Muscle of leg (tissue), 11 donors: Measurements from ENCODE around the gene TEDC2. TPM values are rescaled to one million over a fixed set of nuclear protein-coding genes. Genes with fewer than 3 reads are reported as not detected.

Experiments used
- DNase-seq: peaks from one replicate; pipeline ENCODE4 v3.0.0; 2013
- H3K27ac ChIP-seq: one replicate; pipeline ENCODE4 v1.5.1; 2013; ENCODE audit warnings: mild to moderate bottlenecking, low read length, control low read depth
- H3K27me3 ChIP-seq: one replicate; pipeline ENCODE4 v1.6.1; 2013; ENCODE audit warnings: low read length; ENCODE audit not compliant: control insufficient read depth, insufficient read depth
- H3K36me3 ChIP-seq: one replicate; pipeline ENCODE4 v1.6.1; 2013; ENCODE audit warnings: low read length; ENCODE audit not compliant: control insufficient read depth, insufficient read depth
- H3K4me1 ChIP-seq: one replicate; pipeline ENCODE4 v1.6.1; 2013; ENCODE audit warnings: low read length; ENCODE audit not compliant: control insufficient read depth, insufficient read depth
- H3K4me3 ChIP-seq: one replicate; pipeline ENCODE4 v1.5.1; 2013; ENCODE audit warnings: low read length, control low read depth
- H3K9me3 ChIP-seq: replicated peaks from 2 replicates; pipeline ENCODE4 v1.6.1; 2013; ENCODE audit warnings: low read depth, low read length; ENCODE audit not compliant: control insufficient read depth
- WGBS: methylation state at CpG from one replicate; pipeline ENCODE4 v1.1.5; 2013; ENCODE audit warnings: missing lambda C conversion rate; ENCODE audit not compliant: insufficient coverage; 5-methylcytosine and 5-hydroxymethylcytosine counted together
- polyA plus RNA-seq, 8 donors: library from polyadenylated mRNA; unstranded; fragments of 120-200 nt; gene quantifications; one replicate each; pipeline versions ENCODE4 v1.2.1 to v1.2.3, GENCODE V29; 2013; ENCODE audit warnings: inconsistent platforms in 1 of 8, low replicate concordance in 1 of 8; ENCODE audit not compliant: insufficient read length in 8 of 8, insufficient read depth in 1 of 8
- total RNA-seq: library from RNA; stranded (reverse); fragments of 120-200 nt; gene quantifications from one replicate; pipeline ENCODE4 v1.2.4, GENCODE V29; 2013

Gene TEDC2
- total and polyA plus RNA-seq, 9 donors = 4.4 to 6.6 (median 5.4) TPM

GRCh38 chr16:2484898-2485508, 25.1 kb downstream of the TEDC2 start:
- Histone ChIP-seq H3K9me3 (no peaks in the 10 kb centered on the region), H3K27me3 (no peaks in the 10 kb centered on the region), H3K4me1 (peaks cover 69% of the 10 kb centered on the region), H3K27ac (no peak overlapping the region), H3K4me3 (no peak overlapping the region), H3K36me3 (peaks cover 16% of the 10 kb centered on the region)
- DNase-seq = no peak
- 66% methylated on average over 5 of the region's 13 CpGs for WGBS

GRCh38 chr16:2485811-2486507, 26.1 kb downstream of the TEDC2 start:
- 79% methylated on average over 28 of the region's 33 CpGs for WGBS
- Histone ChIP-seq H3K9me3 (no peaks in the 10 kb centered on the region), H3K4me1 (peaks cover 68% of the 10 kb centered on the region), H3K4me3 (no peak overlapping the region), H3K27me3 (no peaks in the 10 kb centered on the region), H3K27ac (no peak overlapping the region), H3K36me3 (peaks cover 18% of the 10 kb centered on the region)
- DNase-seq = no peak

DNA sequence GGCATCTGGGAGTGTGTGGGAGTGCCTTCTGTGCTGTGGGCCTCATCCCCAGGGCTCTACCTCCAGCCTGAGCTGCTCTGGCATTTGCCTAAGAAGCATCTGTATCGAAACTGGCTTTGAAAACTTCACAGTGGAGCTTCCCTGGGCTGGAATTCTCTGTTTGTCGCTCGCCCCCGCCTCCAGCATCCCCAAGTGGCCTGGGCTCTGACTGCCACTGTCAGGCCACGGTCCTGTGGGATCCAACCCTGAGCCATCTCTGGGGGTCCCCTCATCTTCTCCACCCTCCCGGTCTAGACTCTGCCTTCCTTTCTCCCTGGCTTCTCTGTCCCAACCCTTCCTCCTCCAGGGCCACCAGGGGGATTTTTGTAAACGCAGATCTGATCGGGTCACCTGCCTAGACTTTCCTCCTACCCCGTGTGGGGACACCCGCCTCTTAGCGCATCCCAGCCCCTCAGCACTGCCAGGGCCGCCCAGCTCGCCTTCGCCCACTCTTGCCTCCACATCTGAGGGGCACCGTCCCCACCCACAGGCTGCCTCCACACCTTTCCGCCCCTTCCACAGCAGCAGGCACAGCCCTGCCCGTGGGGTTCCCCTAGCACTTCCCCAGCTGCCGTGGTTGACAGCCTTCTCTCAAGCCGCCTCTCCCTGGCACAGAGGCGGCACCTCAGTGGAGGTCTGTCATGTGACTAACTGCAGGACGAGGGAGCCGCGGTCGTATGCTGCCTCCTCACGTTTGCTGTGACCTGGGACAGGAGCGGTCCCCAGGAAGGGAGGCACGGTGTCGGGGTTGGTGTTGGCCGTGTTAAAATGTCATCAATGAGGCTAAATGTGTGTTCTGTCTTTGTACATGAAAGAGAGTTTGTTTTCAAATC, 27.0 kb downstream of the TEDC2 start:
- WGBS = 46% methylated on average over 28 of the region's 29 CpGs
- H3K9me3 ChIP-seq = no peaks in the 10 kb centered on the region
- peaks cover 58% of the 10 kb centered on the region for H3K4me1 ChIP-seq
- no peaks in the 10 kb centered on the region for H3K27me3 ChIP-seq
- peak; percentile 48 for DNase-seq
- H3K36me3 ChIP-seq = peaks cover 18% of the 10 kb centered on the region
- H3K4me3 ChIP-seq = no peak overlapping the region
- peak overlapping the region; percentile 20 for H3K27ac ChIP-seq

DNA sequence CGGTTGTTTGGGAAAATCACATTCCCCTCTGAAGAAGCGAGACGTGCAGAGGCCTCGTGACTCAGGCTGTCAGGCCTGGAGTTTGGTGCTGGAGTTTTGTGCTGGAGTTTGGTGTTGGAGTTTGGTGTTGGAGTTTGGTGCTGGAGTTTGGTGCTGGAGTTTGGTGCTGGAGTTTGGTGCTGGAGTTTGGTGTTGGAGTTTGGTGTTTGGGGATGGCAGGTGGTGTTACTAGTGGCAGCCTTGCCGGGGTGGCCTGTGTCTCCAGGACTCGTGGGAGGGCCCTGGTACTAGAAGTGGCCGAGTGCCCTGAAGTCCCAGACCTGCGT, 27.6 kb downstream of the TEDC2 start:
- H3K36me3 ChIP-seq = peaks cover 18% of the 10 kb centered on the region
- no peaks in the 10 kb centered on the region for H3K9me3 ChIP-seq
- no peak overlapping the region for H3K4me3 ChIP-seq
- WGBS = 45% methylated on average over 8 of the region's 8 CpGs
- H3K27ac ChIP-seq = peak overlapping the region; percentile 21
- H3K27me3 ChIP-seq = no peaks in the 10 kb centered on the region
- peaks cover 52% of the 10 kb centered on the region for H3K4me1 ChIP-seq
- no peak for DNase-seq

DNA sequence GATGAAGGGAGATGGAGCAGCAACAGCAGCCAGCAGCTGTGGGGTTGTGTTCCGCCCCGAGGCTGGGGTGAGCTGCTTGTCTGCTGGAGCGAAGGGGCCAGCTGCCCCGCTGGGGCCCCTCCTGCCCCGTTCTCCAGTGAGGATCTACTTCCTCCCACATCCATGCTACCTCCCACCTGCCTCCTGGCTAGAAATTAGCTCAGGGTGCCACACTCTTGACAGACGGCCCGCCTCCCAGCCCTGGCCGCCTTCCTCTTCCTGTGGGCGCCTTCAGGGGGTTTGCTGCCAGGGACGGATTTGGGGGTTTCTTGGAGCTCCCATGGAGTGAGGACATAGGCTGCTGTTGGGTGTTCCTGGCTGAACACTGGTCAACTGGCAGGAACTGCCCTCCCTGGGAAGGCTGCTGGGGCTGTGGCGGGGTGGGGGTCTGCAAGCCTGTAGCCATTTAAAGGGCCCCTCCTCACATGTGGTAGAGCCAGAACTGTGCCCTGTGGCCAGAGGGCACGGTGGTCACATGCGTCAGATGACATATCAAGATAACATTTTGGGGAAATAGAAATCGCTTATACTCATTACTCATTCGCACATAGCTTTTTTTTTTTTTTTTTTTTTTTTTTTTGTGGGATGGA, 28.1 kb downstream of the TEDC2 start:
- H3K4me1 ChIP-seq = peaks cover 47% of the 10 kb centered on the region
- no peak for DNase-seq

GRCh38 chr16:2489581-2489980, 29.7 kb downstream of the TEDC2 start:
- Histone ChIP-seq H3K9me3 (no peaks in the 10 kb centered on the region), H3K36me3 (peaks cover 25% of the 10 kb centered on the region), H3K27me3 (no peaks in the 10 kb centered on the region), H3K27ac (no peak overlapping the region), H3K4me3 (no peak overlapping the region), H3K4me1 (peaks cover 31% of the 10 kb centered on the region)
- whole genome bisulfite sequencing = 83% methylated on average over 11 of the region's 16 CpGs
- DNase-seq = no peak

More for the DNA sequence above, 28.1 kb downstream of the TEDC2 start:
- peaks cover 18% of the 10 kb centered on the region for H3K36me3 ChIP-seq
- H3K27me3 ChIP-seq = no peaks in the 10 kb centered on the region
- H3K27ac ChIP-seq = peak overlapping the region; percentile 44
- no peak overlapping the region for H3K4me3 ChIP-seq
- no peaks in the 10 kb centered on the region for H3K9me3 ChIP-seq
- WGBS = 35% methylated on average over 8 of the region's 15 CpGs

DNA sequence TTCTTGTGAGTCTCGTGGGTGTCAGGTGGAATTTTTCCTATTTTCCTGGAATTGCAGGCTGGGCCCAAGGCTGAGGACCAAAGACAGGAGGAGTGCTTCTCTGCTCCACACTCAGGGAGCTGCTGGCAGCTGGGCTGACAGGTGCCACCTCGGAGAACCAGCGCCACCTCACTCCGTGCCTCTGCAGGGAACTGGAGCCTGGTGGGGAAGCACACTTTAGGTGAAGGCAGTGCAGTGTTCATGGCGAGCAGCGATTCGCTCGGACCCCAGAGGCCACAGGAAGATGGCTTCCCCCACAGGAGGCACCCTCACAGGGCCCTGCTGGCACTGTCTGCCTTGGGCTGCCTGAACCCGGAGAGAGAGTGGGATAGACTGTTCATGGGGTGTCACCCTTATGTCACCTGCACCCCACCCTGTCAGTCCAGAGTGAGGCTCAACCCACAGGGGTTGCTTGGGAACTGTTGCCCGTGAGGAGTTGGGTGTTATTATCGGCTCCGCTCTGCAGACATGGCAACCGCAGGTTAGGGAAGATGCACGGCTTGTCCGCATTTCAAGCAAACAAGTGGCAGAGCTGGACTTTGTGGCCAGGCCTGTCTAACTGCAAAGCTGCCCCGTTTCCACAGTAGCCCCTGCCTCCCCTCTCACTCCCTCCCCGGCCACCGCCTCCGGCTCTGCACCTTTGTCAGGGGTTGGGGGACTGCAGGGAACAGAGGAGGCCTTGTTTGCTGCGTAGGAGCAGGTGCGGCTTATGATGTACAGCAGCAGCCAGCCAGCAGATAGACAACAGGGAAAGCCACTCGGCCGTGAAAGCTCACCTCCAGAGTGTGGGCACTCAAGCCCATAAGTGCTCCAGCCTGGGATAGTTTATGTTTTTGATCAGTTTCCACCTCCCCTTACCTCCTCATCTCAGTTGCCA, 30.5 kb downstream of the TEDC2 start:
- Histone ChIP-seq H3K4me1 (peaks cover 25% of the 10 kb centered on the region), H3K27ac (no peak overlapping the region), H3K4me3 (no peak overlapping the region), H3K9me3 (no peaks in the 10 kb centered on the region), H3K36me3 (peaks cover 20% of the 10 kb centered on the region), H3K27me3 (no peaks in the 10 kb centered on the region)
- no peak for DNase-seq
- 93% methylated on average over 6 of the region's 23 CpGs for WGBS

DNA sequence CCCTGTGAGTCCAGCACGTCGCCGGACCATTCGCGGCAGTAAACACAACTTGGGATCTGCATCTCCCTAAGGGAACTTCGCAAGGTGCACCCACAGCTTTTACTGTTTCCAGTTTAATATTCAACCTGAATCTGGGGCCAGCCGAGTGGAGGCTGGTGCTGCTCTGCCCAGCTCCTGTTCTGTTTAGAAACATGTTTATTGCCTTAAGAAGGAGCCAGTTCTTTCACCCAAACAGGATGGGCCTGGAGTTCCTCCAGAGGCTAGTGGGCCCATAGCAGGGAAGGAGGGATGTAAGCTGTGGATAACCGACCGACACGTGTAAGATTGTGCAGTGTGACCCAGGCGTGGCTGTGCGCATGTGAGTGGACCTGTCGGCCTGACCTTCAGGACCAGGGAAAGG, 32.4 kb downstream of the TEDC2 start:
- Histone ChIP-seq H3K4me1 (peaks cover 15% of the 10 kb centered on the region), H3K9me3 (no peaks in the 10 kb centered on the region), H3K36me3 (peaks cover 30% of the 10 kb centered on the region), H3K4me3 (no peak overlapping the region), H3K27me3 (no peaks in the 10 kb centered on the region), H3K27ac (no peak overlapping the region)
- 90% methylated on average over 10 of the region's 13 CpGs for WGBS
- DNase-seq = no peak

DNA sequence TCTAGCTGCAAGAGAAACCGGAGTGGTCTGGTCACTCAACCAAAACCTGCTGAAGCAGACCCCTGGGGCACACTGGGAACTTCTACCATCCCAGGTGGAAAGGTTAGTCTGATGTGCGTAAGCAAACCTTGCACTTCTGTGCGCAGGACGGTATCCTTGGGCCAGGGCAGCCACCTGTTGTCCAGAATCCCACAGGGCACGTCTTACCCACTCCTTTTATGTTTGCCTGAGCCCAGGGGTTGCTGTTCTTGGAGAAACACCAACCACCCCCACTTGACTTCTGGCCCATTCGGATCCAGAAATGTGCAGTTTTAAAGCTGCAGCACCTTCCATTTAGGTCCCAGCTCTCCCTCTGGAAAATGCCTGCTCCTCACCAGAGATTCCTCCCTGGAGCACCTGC, 33.7 kb downstream of the TEDC2 start:
- H3K4me3 ChIP-seq = no peak overlapping the region
- peaks cover 44% of the 10 kb centered on the region for H3K36me3 ChIP-seq
- no peak overlapping the region for H3K27ac ChIP-seq
- WGBS = 92% methylated on average over 5 of the region's 6 CpGs
- H3K27me3 ChIP-seq = no peaks in the 10 kb centered on the region
- H3K9me3 ChIP-seq = no peaks in the 10 kb centered on the region
- peaks cover 19% of the 10 kb centered on the region for H3K4me1 ChIP-seq
- no peak for DNase-seq
